K562 (cell line): ENCODE results near the gene APOB. TPM values are rescaled to one million over a fixed set of nuclear protein-coding genes. Genes with fewer than 3 reads are reported as not detected.

ENCODE experiments used
- ATAC-seq: fragments of 200-7000 bp; cut with Tn5 transposase; 3 replicates; pipeline ENCODE4 v1.9.1; 2020; ENCODE audit warnings: moderate library complexity
- BruUV-seq: library from RNA; stranded (reverse); fragments of 400-500 nt; replicated peaks from 2 replicates; lab custom pipeline; 2021; lab: Mats Ljungman, UMichigan
- CTCF ChIA-PET: fragments of 300-600 bp; formaldehyde crosslinking; extraction: SDS; loops from one replicate; lab custom pipeline; 2021; ENCODE audit warnings: low intra/inter-chr PET ratio; lab: Yijun Ruan, JAX
- POLR2A ChIA-PET: fragments of 300-600, 350-650 bp; sonication (Branson Sonifier 250); formaldehyde crosslinking; extraction: SDS; loops from one replicate; lab custom pipeline; 2021; ENCODE audit warnings: antibody characterized with exemption, inconsistent platforms; lab: Yijun Ruan, JAX
- DNase-seq, 4 experiments: peaks; one replicate each; pipeline versions ENCODE4 v3.0.0 to v3.0.0-alpha.2; 2011 to 2018; ENCODE audit warnings: low spot score in 3 of 4, mixed read lengths in 3 of 4; ENCODE audit errors: extremely low read depth in 1 of 4
- FAIRE-seq: peaks from 2 replicates; lab custom pipeline; 2011; peaks lifted over from hg19 to GRCh38; lab: Jason Lieb, UNC
- H2AFZ ChIP-seq: 2 replicates; pipeline ENCODE4 v1.6.0; 2011; ENCODE audit warnings: low read depth, low read length, control low read depth, inconsistent platforms
- H3K27ac ChIP-seq: fragments of 200-600 bp; 3 replicates; pipeline ENCODE4 v1.8.0; 2011; ENCODE audit warnings: low read depth, mild to moderate bottlenecking, control low read depth, inconsistent platforms, low read length, moderate library complexity, mixed read lengths; ENCODE audit errors: extremely low read depth
- H3K27me3 ChIP-seq, 2 experiments: fragments of 300-600 bp in 1 of 2; 2 replicates in 1 of 2; 3 replicates in 1 of 2; pipeline versions ENCODE4 v1.6.0 to v1.8.0; 2011; ENCODE audit warnings: inconsistent platforms in 2 of 2, low read length in 2 of 2, mild to moderate bottlenecking in 1 of 2, mixed read lengths in 1 of 2, moderate library complexity in 1 of 2; ENCODE audit not compliant: control insufficient read depth in 2 of 2, insufficient read depth in 2 of 2
- H3K36me3 ChIP-seq: fragments of 300-600 bp; 3 replicates; pipeline ENCODE4 v1.8.0; 2011; ENCODE audit warnings: mild to moderate bottlenecking, low read length, inconsistent platforms; ENCODE audit not compliant: control insufficient read depth, insufficient read depth
- H3K4me1 ChIP-seq, 2 experiments: fragments of 200-600 bp in 1 of 2; replicated peaks in 1 of 2; 2 replicates in 1 of 2; 3 replicates in 1 of 2; pipeline versions ENCODE4 v1.5.1 to v1.8.0; 2011; ENCODE audit warnings: inconsistent platforms in 2 of 2, low read length in 2 of 2, mild to moderate bottlenecking in 1 of 2, mixed read lengths in 1 of 2, moderate library complexity in 1 of 2; ENCODE audit not compliant: control insufficient read depth in 2 of 2, insufficient read depth in 2 of 2
- H3K4me2 ChIP-seq: 2 replicates; pipeline ENCODE4 v1.6.1; 2011; ENCODE audit warnings: low read length, control low read depth, inconsistent platforms, mixed read lengths; ENCODE audit not compliant: insufficient read depth
- H3K4me3 ChIP-seq: fragments of 200-600 bp; sonication (generic), shearing (Covaris generic); 2 replicates; pipeline ENCODE4 v1.5.1; 2016; ENCODE audit warnings: control low read depth, inconsistent platforms
- H3K79me2 ChIP-seq: fragments of 200-600 bp; 3 replicates; pipeline ENCODE4 v1.8.0; 2011; ENCODE audit warnings: low read length, inconsistent platforms; ENCODE audit not compliant: control insufficient read depth, insufficient read depth
- H3K9ac ChIP-seq, 2 experiments: 2 replicates each; pipeline versions ENCODE4 v1.6.0 to v1.6.1; 2011; ENCODE audit warnings: low read depth in 2 of 2, low read length in 2 of 2, control low read depth in 1 of 2, inconsistent platforms in 1 of 2, mild to moderate bottlenecking in 1 of 2, mixed read lengths in 1 of 2; ENCODE audit not compliant: insufficient read depth in 1 of 2
- H3K9me1 ChIP-seq: one replicate; pipeline ENCODE4 v1.6.0; 2011; ENCODE audit warnings: inconsistent platforms, mild to moderate bottlenecking, low read length, moderate library complexity; ENCODE audit not compliant: control insufficient read depth, insufficient read depth
- H3K9me3 ChIP-seq: replicated peaks from 2 replicates; pipeline ENCODE4 v1.5.1; 2011; ENCODE audit warnings: low read depth, low read length, inconsistent platforms; ENCODE audit not compliant: control insufficient read depth, insufficient read depth
- H4K20me1 ChIP-seq: replicated peaks from 2 replicates; pipeline ENCODE4 v1.6.1; 2011; ENCODE audit warnings: low read length, inconsistent platforms, mixed read lengths; ENCODE audit not compliant: control insufficient read depth, insufficient read depth
- CBFB ChIP-seq: sonication (generic); formaldehyde crosslinking; IDR thresholded peaks from 2 replicates; pipeline ENCODE4 v1.4.0; 2020; ENCODE audit warnings: mild to moderate bottlenecking, missing genetic modification reagents
- CC2D1A ChIP-seq: fragments of 450-650 bp; IDR thresholded peaks from 2 replicates; pipeline ENCODE4 v1.6.1; 2017; ENCODE audit warnings: mild to moderate bottlenecking
- ESRRB ChIP-seq: fragments of 250-450 bp; sonication (Bioruptor Pico); IDR thresholded peaks from 2 replicates; pipeline ENCODE4 v1.5.0; 2020; ENCODE audit warnings: mild to moderate bottlenecking, moderate library complexity, borderline replicate concordance
- HDAC3 ChIP-seq: fragments of 450-650 bp; IDR thresholded peaks from 2 replicates; pipeline ENCODE4 v1.6.1; 2018; ENCODE audit warnings: borderline replicate concordance, mild to moderate bottlenecking, moderate library complexity; ENCODE audit not compliant: partially characterized antibody
- HES1 ChIP-seq: fragments of 450-650 bp; IDR thresholded peaks from 2 replicates; pipeline ENCODE4 v1.6.1; 2016; ENCODE audit warnings: low read depth, mild to moderate bottlenecking, moderate library complexity
- KDM5B ChIP-seq: fragments of 200-600 bp; sonication (generic); IDR thresholded peaks from 2 replicates; pipeline ENCODE4 v1.6.1; 2012; ENCODE audit warnings: low read depth, mild to moderate bottlenecking, moderate library complexity, low read length, control low read depth, inconsistent platforms; ENCODE audit not compliant: insufficient replicate concordance
- MAX ChIP-seq: sonication (generic); formaldehyde crosslinking; IDR thresholded peaks from 2 replicates; pipeline ENCODE4 v1.9.0; 2022; ENCODE audit warnings: mild to moderate bottlenecking, missing genetic modification reagents
- TCF7 ChIP-seq: sonication (generic); IDR thresholded peaks from 2 replicates; pipeline ENCODE4 v1.6.1; 2016; ENCODE audit warnings: antibody characterized with exemption, borderline replicate concordance
- UBTF ChIP-seq, 2 experiments: IDR thresholded peaks; 2 replicates each; pipeline ENCODE4 v1.6.1; 2012; ENCODE audit warnings: improper control_type of control experiment in 2 of 2, low read depth in 2 of 2, low read length in 2 of 2, borderline replicate concordance in 1 of 2
- YY1 ChIP-seq, 3 experiments: IDR thresholded peaks; 2 replicates each; pipeline ENCODE4 v1.6.1; 2011; ENCODE audit warnings: low read length in 2 of 3, mild to moderate bottlenecking in 2 of 3, moderate library complexity in 2 of 3, borderline replicate concordance in 1 of 3, control low read depth in 1 of 3, low read depth in 1 of 3; ENCODE audit not compliant: insufficient read depth in 3 of 3, insufficient replicate concordance in 2 of 3, control insufficient read depth in 1 of 3, insufficient read length in 1 of 3; ENCODE audit errors: extremely low read depth in 1 of 3
- ZNF133 ChIP-seq: fragments of 250-450 bp; sonication (Bioruptor Pico); IDR thresholded peaks from 2 replicates; pipeline ENCODE4 v1.4.0; 2020; ENCODE audit warnings: mild to moderate bottlenecking
- ZNF143 ChIP-seq: sonication (generic); formaldehyde crosslinking; IDR thresholded peaks from 2 replicates; pipeline ENCODE4 v1.9.0; 2022; ENCODE audit warnings: mild to moderate bottlenecking, missing genetic modification reagents
- ZNF57 ChIP-seq: fragments of 450-650 bp; formaldehyde crosslinking; IDR thresholded peaks from 2 replicates; pipeline ENCODE4 v1.4.0; 2020; ENCODE audit warnings: mild to moderate bottlenecking, moderate library complexity
- ZNF668 ChIP-seq: fragments of 250-450 bp; sonication (Bioruptor Pico); IDR thresholded peaks from 2 replicates; pipeline ENCODE4 v1.8.0; 2022; ENCODE audit warnings: mild to moderate bottlenecking, inconsistent platforms
- WGBS: fragments of 100-300 bp; shearing (Covaris generic); methylation state at CpG from one replicate; pipeline ENCODE4 v1.1.6; 2016; ENCODE audit warnings: low coverage, mixed read lengths; ENCODE audit not compliant: insufficient coverage; ENCODE audit errors: missing lambda C conversion rate; 5-methylcytosine and 5-hydroxymethylcytosine counted together
- in situ Hi-C: fragments of 300-500 bp; cut with MboI; formaldehyde crosslinking; loops from 4 replicates; pipeline ENCODE4 v1.15.0; 2018; ENCODE audit warnings: inconsistent platforms, mixed read lengths
- intact Hi-C: fragments of 100-400 bp; cut with micrococcal nuclease; formaldehyde crosslinking; loops from 2 replicates; pipeline ENCODE4 v1.14.2; 2022
- polyA plus RNA-seq, 8 experiments: library from polyadenylated mRNA; depleted of rRNA in 4 of 8; stranded (reverse) in 5 of 8; unstranded in 3 of 8; fragments of >200 nt; fragmentation: Nextera tagmentation in 2 of 8; fragmentation: Illumina TruSeq in 1 of 8; extraction: Ambion mirVana in 2 of 8; extraction: Trizol in 1 of 8; gene quantifications; 2 replicates each; pipeline versions ENCODE4 v1.2.1 to v1.2.3, GENCODE V29; 2011 to 2014; ENCODE audit warnings: inconsistent platforms in 1 of 8, missing spikeins in 1 of 8
- total RNA-seq, 7 experiments: library from RNA; depleted of rRNA in 6 of 7; stranded (reverse); fragments of >200 nt in 6 of 7; fragmentation: Illumina TruSeq in 2 of 7; extraction: Trizol in 2 of 7; gene quantifications; 2 replicates each; pipeline versions ENCODE4 v1.2.1 to v1.2.3, GENCODE V29; 2011 to 2021; ENCODE audit warnings: low replicate concordance in 1 of 7

The APOB gene
- total and polyA plus RNA-seq, 9 of the 15 experiments (the other 6 are each of a cell fraction or from before 2014, with no cell fraction given), result 0.73 TPM; not detected in 8

- FAIRE-seq (no peak), ATAC-seq (no peak), DNase-seq (no peak)
- TF ChIP-seq CC2D1A (no peak), HDAC3 (no peak), ESRRB (CRISPR knock-in tag) (no peak), UBTF (IDR thresholded peaks at IDR 0.05; ENCODE audit: borderline replicate concordance in 1 of 2, low read depth in 2 of 2, low read length in 2 of 2) (no peak), YY1 (IDR thresholded peaks at IDR 0.05; ENCODE audit: borderline replicate concordance in 1 of 3, control insufficient read depth in 1 of 3, extremely low read depth in 1 of 3, insufficient read depth in 3 of 3, insufficient read length in 1 of 3, insufficient replicate concordance in 2 of 3, low read depth in 1 of 3, low read length in 2 of 3) (no peak), ZNF57 (no peak), ZNF668 (CRISPR knock-in tag) (no peak), TCF7 (no peak), ZNF133 (no peak), KDM5B (no peak), HES1 (no peak), MAX (CRISPR knock-in tag) (no peak), CBFB (CRISPR knock-in tag) (no peak), ZNF143 (CRISPR knock-in tag) (no peak)
- WGBS, result 0% methylated on average over 1 of the region's 1 CpG
- H3K4me3 ChIP-seq, result no peak overlapping the region
- no peak overlapping the region for H3K9ac ChIP-seq
- no TSS peak for BruUV-seq
- H4K20me1 ChIP-seq, result no peaks in the 10 kb centered on the region
- no peaks in the 10 kb centered on the region for H3K4me1 ChIP-seq
- in situ Hi-C loops (no loop called here), intact Hi-C loops (no loop called here)
- no peaks in the 10 kb centered on the region for H3K79me2 ChIP-seq
- no peaks in the 10 kb centered on the region for H3K9me3 ChIP-seq
- no peaks in the 10 kb centered on the region for H3K36me3 ChIP-seq
- H2AFZ ChIP-seq, result no peak overlapping the region
- CTCF ChIA-PET, result no interaction called here
- H3K27ac ChIP-seq, result no peak overlapping the region
- POLR2A ChIA-PET, result interaction anchor here (1.8 kb wide), 1 partner anchor 12 kb away, joined by 3 read pairs; no protein-coding TSS in a partner anchor
- H3K4me2 ChIP-seq, result no peak overlapping the region
- no peaks in the 10 kb centered on the region for H3K9me1 ChIP-seq
- H3K27me3 ChIP-seq, result peaks cover 0 to 4% of the 10 kb centered on the region in 2 experiments; a peak in 1 of 5 replicates
Measured at GRCh38 chr2:21021430-21021829, 22.4 kb downstream of the APOB start.
